ENCODE results near the gene BICD1.
"Not testable (repeated sequence)": the region's sequence is repeated elsewhere in the genome, so short reads cannot be mapped to it uniquely, and the experiment has no call there.

BICD1 gene

GRCh38 chr12:32106517-32107358 is at the start of gene BICD1:
Gene BICD1, plus strand, starts transcription at chr12:32106847. Its CDS starts 485 bp downstream, at chr12:32107332.
- peak; percentile 81 for DNase-seq (ENCODE audit: low read depth)

GRCh38 chr12:32061033-32061432 is 45.6 kb upstream of the BICD1 start:
- no peak for DNase-seq (ENCODE audit: low read depth)

GRCh38 chr12:32062881-32063280 is 43.8 kb upstream of the BICD1 start:
- no peak for DNase-seq (ENCODE audit: low read depth)

- no peak for DNase-seq (ENCODE audit: low read depth)
These were observed 42.9 kb upstream of the BICD1 start for GRCh38 chr12:32063796-32064195.

GRCh38 chr12:32066206-32066605 is 40.4 kb upstream of the BICD1 start:
- DNase-seq (ENCODE audit: low read depth) = no peak

GRCh38 chr12:32069071-32069470 is 37.6 kb upstream of the BICD1 start:
- no peak for DNase-seq (ENCODE audit: low read depth)

- no peak for DNase-seq (ENCODE audit: low read depth)
These were observed 36.9 kb upstream of the BICD1 start for GRCh38 chr12:32069731-32070130.

GRCh38 chr12:32070370-32070769 is 36.3 kb upstream of the BICD1 start:
- DNase-seq (ENCODE audit: low read depth) = no peak

- DNase-seq (ENCODE audit: low read depth) = no peak
These were observed 34.5 kb upstream of the BICD1 start for GRCh38 chr12:32072102-32072501.

- DNase-seq (ENCODE audit: low read depth) = no peak
These were observed 32.2 kb upstream of the BICD1 start for GRCh38 chr12:32074432-32074831.

- no peak for DNase-seq (ENCODE audit: low read depth)
These were observed 29.7 kb upstream of the BICD1 start for GRCh38 chr12:32076941-32077340.

GRCh38 chr12:32080435-32080834 is 26.2 kb upstream of the BICD1 start:
- DNase-seq (ENCODE audit: low read depth) = no peak

- peak; percentile 65 for DNase-seq (ENCODE audit: low read depth)
These were observed 23.2 kb upstream of the BICD1 start for GRCh38 chr12:32083489-32083888.

GRCh38 chr12:32084017-32084688 is 22.5 kb upstream of the BICD1 start:
- DNase-seq (ENCODE audit: low read depth) = no peak

- no peak for DNase-seq (ENCODE audit: low read depth)
These were observed 21.9 kb upstream of the BICD1 start for GRCh38 chr12:32084753-32085152.

GRCh38 chr12:32087306-32087705 is 19.3 kb upstream of the BICD1 start:
- DNase-seq (ENCODE audit: low read depth) = no peak

- DNase-seq (ENCODE audit: low read depth) = no peak
These were observed 17.5 kb upstream of the BICD1 start for GRCh38 chr12:32089156-32089555.

GRCh38 chr12:32089586-32089985 is 17.1 kb upstream of the BICD1 start:
- no peak for DNase-seq (ENCODE audit: low read depth)

- no peak for DNase-seq (ENCODE audit: low read depth)
These were observed 15.0 kb upstream of the BICD1 start for GRCh38 chr12:32091696-32092095.

GRCh38 chr12:32098112-32098511 is 8.5 kb upstream of the BICD1 start:
- no peak for DNase-seq (ENCODE audit: low read depth)

GRCh38 chr12:32099275-32099674 is 7.4 kb upstream of the BICD1 start:
- not testable (repeated sequence) for DNase-seq (ENCODE audit: low read depth)

GRCh38 chr12:32100361-32100760 is 6.3 kb upstream of the BICD1 start:
- DNase-seq (ENCODE audit: low read depth) = no peak

GRCh38 chr12:32100888-32101287 is 5.8 kb upstream of the BICD1 start:
- no peak for DNase-seq (ENCODE audit: low read depth)

- DNase-seq (ENCODE audit: low read depth) = no peak
These were observed 4.4 kb upstream of the BICD1 start for GRCh38 chr12:32102234-32102633.
